Transverse colon (tissue), 4 donors: Measurements from ENCODE around the gene SCLT1. TPM values are rescaled to one million over a fixed set of nuclear protein-coding genes. Genes with fewer than 3 reads are reported as not detected.

Experiments
- DNase-seq: peaks from one replicate; pipeline ENCODE4 v3.0.0-alpha.2; 2019
- H3K27ac ChIP-seq, 4 donors: fragments of 200-600 bp; sonication (generic); 2 replicates each; pipeline ENCODE4 v1.5.1; 2016 to 2018; ENCODE audit warnings: inconsistent platforms in 4 of 4
- H3K27me3 ChIP-seq: fragments of 200-600 bp; sonication (generic); 2 replicates; pipeline ENCODE4 v1.5.1; 2017; ENCODE audit warnings: inconsistent platforms
- H3K36me3 ChIP-seq, 4 donors: fragments of 200-600 bp; sonication (generic); 2 replicates each; pipeline ENCODE4 v1.5.1; 2017 to 2019; ENCODE audit warnings: inconsistent platforms in 4 of 4
- H3K4me1 ChIP-seq, 4 donors: fragments of 200-600 bp; sonication (generic); 2 replicates each; pipeline ENCODE4 v1.5.1; 2017 to 2020; ENCODE audit warnings: inconsistent platforms in 4 of 4
- H3K4me3 ChIP-seq, 4 donors: fragments of 200-600 bp; sonication (generic); 1 replicate in 1 of 4; 2 replicates in 3 of 4; pipeline versions ENCODE4 v1.5.1 to v1.6.1; 2017 to 2019; ENCODE audit warnings: inconsistent platforms in 4 of 4
- H3K9me3 ChIP-seq, 2 donors: fragments of 200-600 bp; sonication (generic); 2 replicates each; pipeline ENCODE4 v1.5.1; 2017 to 2019; ENCODE audit warnings: inconsistent platforms in 2 of 2
- EP300 ChIP-seq: sonication (generic); formaldehyde crosslinking; IDR thresholded peaks from one replicate; pipeline ENCODE4 v1.6.1; 2017; ENCODE audit warnings: antibody characterized with exemption, low read depth
- POLR2A ChIP-seq: fragments of 450-650 bp; IDR thresholded peaks from one replicate; pipeline ENCODE4 v1.6.1; 2016; ENCODE audit warnings: antibody characterized with exemption, mild to moderate bottlenecking, moderate library complexity
- POLR2AphosphoS5 ChIP-seq, 3 donors: sonication (generic); formaldehyde crosslinking; IDR thresholded peaks; one replicate each; pipeline ENCODE4 v1.6.1; 2016; ENCODE audit warnings: antibody characterized with exemption in 3 of 3
- WGBS, 2 donors: methylation state at CpG; one replicate each; pipeline ENCODE4 v1.1.5; 2018; ENCODE audit warnings: low coverage in 1 of 2; 5-methylcytosine and 5-hydroxymethylcytosine counted together
- in situ Hi-C, 4 donors: fragments of 200-750 bp; cut with MboI; loops; one replicate each; pipeline versions ENCODE4 v1.15.0 to v1.15.1; 2017; ENCODE audit warnings: low sequenced_read_pairs in 3 of 4, low pct_ligation_motif_present in 1 of 4, low pct_unique_long_range_greater_than_20kb in 1 of 4
- intact Hi-C: fragments of 100-400 bp; cut with DNase I; formaldehyde crosslinking; loops from one replicate; pipeline ENCODE4 v1.15.1; 2023; ENCODE audit warnings: low total_unique reads
- total RNA-seq, 4 donors: library from RNA; depleted of rRNA; stranded (reverse); fragments of >200 nt; gene quantifications; one replicate each; pipeline ENCODE4 v1.1.0, GENCODE V29; 2016
- TF ChIP-seq, protein P1 (sequence below), 5 experiments: fragments of 200-600 bp in 3 of 5; fragments of 450-650 bp in 2 of 5; sonication (generic) in 3 of 5; IDR thresholded peaks; 1 replicate in 2 of 5; 2 replicates in 3 of 5; pipeline ENCODE4 v1.5.1; 2016 to 2017; ENCODE audit warnings: antibody characterized with exemption in 5 of 5, inconsistent platforms in 3 of 5, mild to moderate bottlenecking in 2 of 5, moderate library complexity in 1 of 5

Gene SCLT1
- total RNA-seq, 4 donors from 2014 or later, result 10.1 to 29.9 (median 14.3) TPM

GRCh38 chr4:128880662-128881061 lies 212.7 kb downstream of the SCLT1 start:
- Histone ChIP-seq H3K36me3 (no peaks in the 10 kb centered on the region), H3K4me1 (no peaks in the 10 kb centered on the region), H3K9me3 (no peaks in the 10 kb centered on the region), H3K4me3 (no peak overlapping the region), H3K27me3 (no peaks in the 10 kb centered on the region), H3K27ac (no peak overlapping the region)
- intact Hi-C loops, result no loop called here
- DNase-seq, result no peak
- TF ChIP-seq, protein P1, sequence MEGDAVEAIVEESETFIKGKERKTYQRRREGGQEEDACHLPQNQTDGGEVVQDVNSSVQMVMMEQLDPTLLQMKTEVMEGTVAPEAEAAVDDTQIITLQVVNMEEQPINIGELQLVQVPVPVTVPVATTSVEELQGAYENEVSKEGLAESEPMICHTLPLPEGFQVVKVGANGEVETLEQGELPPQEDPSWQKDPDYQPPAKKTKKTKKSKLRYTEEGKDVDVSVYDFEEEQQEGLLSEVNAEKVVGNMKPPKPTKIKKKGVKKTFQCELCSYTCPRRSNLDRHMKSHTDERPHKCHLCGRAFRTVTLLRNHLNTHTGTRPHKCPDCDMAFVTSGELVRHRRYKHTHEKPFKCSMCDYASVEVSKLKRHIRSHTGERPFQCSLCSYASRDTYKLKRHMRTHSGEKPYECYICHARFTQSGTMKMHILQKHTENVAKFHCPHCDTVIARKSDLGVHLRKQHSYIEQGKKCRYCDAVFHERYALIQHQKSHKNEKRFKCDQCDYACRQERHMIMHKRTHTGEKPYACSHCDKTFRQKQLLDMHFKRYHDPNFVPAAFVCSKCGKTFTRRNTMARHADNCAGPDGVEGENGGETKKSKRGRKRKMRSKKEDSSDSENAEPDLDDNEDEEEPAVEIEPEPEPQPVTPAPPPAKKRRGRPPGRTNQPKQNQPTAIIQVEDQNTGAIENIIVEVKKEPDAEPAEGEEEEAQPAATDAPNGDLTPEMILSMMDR (IDR thresholded peaks at IDR 0.05), result no peak
- TF ChIP-seq POLR2A, result no peak
- TF ChIP-seq EP300, result no peak
- no peak for TF ChIP-seq POLR2AphosphoS5 (IDR thresholded peaks at IDR 0.05)
- in situ Hi-C loops, result no loop called here
- WGBS, 2 donors, result 84 to 92% methylated on average over 4 of the region's 4 CpGs

GRCh38 chr4:128879971-128880370 lies 213.4 kb downstream of the SCLT1 start:
- DNase-seq, result no peak
- no peak for TF ChIP-seq EP300
- no peak for TF ChIP-seq POLR2A
- TF ChIP-seq POLR2AphosphoS5 (IDR thresholded peaks at IDR 0.05), result no peak
- TF ChIP-seq, protein P1 (IDR thresholded peaks at IDR 0.05), result no peak
- WGBS, 2 donors, result 89 to 92% methylated on average over 2 of the region's 2 CpGs
- H3K4me3 ChIP-seq, result no peak overlapping the region
- H3K4me1 ChIP-seq, result no peaks in the 10 kb centered on the region
- H3K36me3 ChIP-seq, result no peaks in the 10 kb centered on the region
- H3K27me3 ChIP-seq, result no peaks in the 10 kb centered on the region
- in situ Hi-C loops, result no loop called here
- no peaks in the 10 kb centered on the region for H3K9me3 ChIP-seq
- no peak overlapping the region for H3K27ac ChIP-seq
- intact Hi-C loops, result no loop called here

GRCh38 chr4:128879283-128879682 lies 214.1 kb downstream of the SCLT1 start:
- Histone ChIP-seq H3K4me3 (no peak overlapping the region), H3K27me3 (no peaks in the 10 kb centered on the region), H3K4me1 (no peaks in the 10 kb centered on the region), H3K36me3 (no peaks in the 10 kb centered on the region), H3K27ac (no peak overlapping the region), H3K9me3 (no peaks in the 10 kb centered on the region)
- in situ Hi-C loops (no loop called here), intact Hi-C loops (no loop called here)
- no peak for DNase-seq
- 30 to 47% methylated on average over 2 of the region's 2 CpGs for WGBS, 2 donors
- no peak for TF ChIP-seq POLR2A
- TF ChIP-seq, protein P1 (IDR thresholded peaks at IDR 0.05), result no peak
- no peak for TF ChIP-seq EP300
- TF ChIP-seq POLR2AphosphoS5 (IDR thresholded peaks at IDR 0.05), result no peak

DNA sequence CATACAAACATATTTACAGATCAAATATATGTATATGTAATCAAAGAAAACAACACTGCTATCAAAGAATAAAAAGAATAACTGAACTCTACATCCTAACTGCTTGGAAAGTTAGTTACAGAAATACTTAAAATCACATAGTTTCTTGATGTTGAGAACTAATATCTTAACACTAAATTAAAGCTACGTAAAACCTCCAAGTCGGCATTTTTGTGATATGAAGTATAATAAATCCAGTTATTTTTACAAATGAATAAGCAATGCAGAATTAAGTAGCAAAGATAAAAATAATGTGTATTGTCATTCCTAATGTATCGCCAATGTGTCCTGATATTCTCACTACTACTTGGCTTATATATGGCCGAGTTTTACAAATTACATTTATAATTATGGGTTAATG lies 215.4 kb downstream of the SCLT1 start:
- no peaks in the 10 kb centered on the region for H3K36me3 ChIP-seq
- H3K27me3 ChIP-seq, result no peaks in the 10 kb centered on the region
- no peaks in the 10 kb centered on the region for H3K4me1 ChIP-seq
- 93 to 98% methylated on average over 4 of the region's 4 CpGs for WGBS, 2 donors
- no peak overlapping the region for H3K27ac ChIP-seq
- no peaks in the 10 kb centered on the region for H3K9me3 ChIP-seq
- intact Hi-C loops, result no loop called here
- in situ Hi-C loops, result no loop called here
- DNase-seq, result no peak
- TF ChIP-seq, protein P1 (IDR thresholded peaks at IDR 0.05), result no peak
- TF ChIP-seq POLR2A (no peak), POLR2AphosphoS5 (IDR thresholded peaks at IDR 0.05) (no peak), EP300 (no peak)
- H3K4me3 ChIP-seq, result no peak overlapping the region
